GM19372 (cell line): ENCODE results near the gene ITPKB.
"Not testable (repeated sequence)": the region's sequence is repeated elsewhere in the genome, so short reads cannot be mapped to it uniquely, and the experiment has no call there.

Experiments used
- ATAC-seq: cut with Tn5 transposase; IDR thresholded peaks from one replicate; pipeline ENCODE4 v1.9.1; 2021; ENCODE audit warnings: mild to moderate bottlenecking, low read depth, moderate library complexity; ENCODE audit not compliant: unreplicated experiment

Gene ITPKB

GRCh38 chr1:226629896-226630550 is 109.1 kb downstream of the ITPKB start:
- ATAC-seq: no peak

GRCh38 chr1:226629210-226629895 is 109.7 kb downstream of the ITPKB start:
- no peak for ATAC-seq

GRCh38 chr1:226628612-226629155 is 110.4 kb downstream of the ITPKB start:
- no peak for ATAC-seq

- no peak for ATAC-seq
These were observed 111.0 kb downstream of the ITPKB start for GRCh38 chr1:226627924-226628611.

- ATAC-seq: no peak
These were observed 111.9 kb downstream of the ITPKB start for GRCh38 chr1:226627050-226627755.

- ATAC-seq: peak; percentile 65
These were observed 112.5 kb downstream of the ITPKB start for GRCh38 chr1:226626577-226626956.

- ATAC-seq: peak; percentile 21
These were observed 113.1 kb downstream of the ITPKB start for GRCh38 chr1:226625832-226626576.

- ATAC-seq: no peak
These were observed 113.8 kb downstream of the ITPKB start for GRCh38 chr1:226625326-226625725.

- ATAC-seq: no peak
These were observed 114.6 kb downstream of the ITPKB start for GRCh38 chr1:226624526-226624925.

- ATAC-seq: no peak
These were observed 117.1 kb downstream of the ITPKB start for GRCh38 chr1:226622012-226622411.

- no peak for ATAC-seq
These were observed 120.1 kb downstream of the ITPKB start for GRCh38 chr1:226619031-226619430.

GRCh38 chr1:226618380-226618779 is 120.7 kb downstream of the ITPKB start:
- ATAC-seq: no peak

- not testable (repeated sequence) for ATAC-seq
These were observed 121.4 kb downstream of the ITPKB start for GRCh38 chr1:226617719-226618118.

GRCh38 chr1:226617109-226617508 is 122.0 kb downstream of the ITPKB start:
- no peak for ATAC-seq

GRCh38 chr1:226616636-226617035 is 122.4 kb downstream of the ITPKB start:
- ATAC-seq: no peak

GRCh38 chr1:226615876-226616275 is 123.2 kb downstream of the ITPKB start:
- ATAC-seq: no peak

GRCh38 chr1:226611980-226612379 is 127.1 kb downstream of the ITPKB start:
- not testable (repeated sequence) for ATAC-seq

GRCh38 chr1:226611301-226611700 is 127.8 kb downstream of the ITPKB start:
- no peak for ATAC-seq

GRCh38 chr1:226610671-226611070 is 128.4 kb downstream of the ITPKB start:
- ATAC-seq: no peak

GRCh38 chr1:226609836-226610455 is 129.1 kb downstream of the ITPKB start:
- no peak for ATAC-seq
